ENCODE results near the gene EPS8.

Gene EPS8

DNA sequence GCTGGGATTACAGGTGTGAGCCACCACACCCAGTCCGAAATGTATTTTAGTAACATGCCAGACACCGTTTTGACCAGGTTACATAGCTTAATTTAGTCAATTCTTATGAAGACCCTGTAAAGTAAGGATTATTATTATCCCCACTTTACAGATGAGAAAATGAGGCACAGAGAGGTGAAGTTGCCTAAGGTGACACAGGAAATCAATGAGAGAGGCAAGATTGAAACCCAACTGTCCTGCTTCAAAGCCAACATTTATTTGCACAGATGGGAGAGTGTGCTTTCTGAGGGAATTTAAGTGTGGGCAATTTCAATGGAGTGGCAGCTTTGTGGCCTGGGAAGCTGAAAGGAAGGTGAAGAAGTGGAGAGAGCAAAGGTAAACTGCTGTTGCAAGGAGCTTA is 19.1 kb upstream of the EPS8 start:
- H3K4me2 ChIP-seq (ENCODE audit: low read depth, low read length) = no peak overlapping the region
- DNase-seq = no peak
- H2AFZ ChIP-seq (ENCODE audit: low read length) = no peak overlapping the region

DNA sequence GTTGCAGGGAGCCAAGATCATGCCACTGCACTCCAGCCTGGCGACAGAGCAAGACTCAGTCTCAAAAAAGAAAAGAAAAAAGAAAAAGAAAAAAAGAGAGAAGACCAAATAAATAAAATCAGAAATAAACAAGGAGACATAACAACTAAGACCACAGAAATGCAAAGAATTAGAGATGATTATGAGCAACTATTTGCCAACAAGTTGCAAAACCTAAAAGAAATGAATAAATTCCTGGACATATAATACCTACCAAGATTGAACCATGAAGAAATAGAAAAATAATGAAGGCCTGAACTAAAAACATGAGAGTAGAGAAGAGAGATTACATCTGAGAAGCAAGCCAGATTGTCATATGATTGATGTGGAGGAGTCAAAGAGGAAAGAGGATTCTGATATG is 17.6 kb upstream of the EPS8 start:
- no peak overlapping the region for H3K9ac ChIP-seq (ENCODE audit: low read length)
- no peak for TF ChIP-seq EZH2 (optimal IDR thresholded peaks at IDR 0.05; ENCODE audit: low read depth, low read length)
- TF ChIP-seq EZH2phosphoT487 (IDR thresholded peaks at IDR 0.05; ENCODE audit: low read length) = no peak
- TF ChIP-seq, protein P1, sequence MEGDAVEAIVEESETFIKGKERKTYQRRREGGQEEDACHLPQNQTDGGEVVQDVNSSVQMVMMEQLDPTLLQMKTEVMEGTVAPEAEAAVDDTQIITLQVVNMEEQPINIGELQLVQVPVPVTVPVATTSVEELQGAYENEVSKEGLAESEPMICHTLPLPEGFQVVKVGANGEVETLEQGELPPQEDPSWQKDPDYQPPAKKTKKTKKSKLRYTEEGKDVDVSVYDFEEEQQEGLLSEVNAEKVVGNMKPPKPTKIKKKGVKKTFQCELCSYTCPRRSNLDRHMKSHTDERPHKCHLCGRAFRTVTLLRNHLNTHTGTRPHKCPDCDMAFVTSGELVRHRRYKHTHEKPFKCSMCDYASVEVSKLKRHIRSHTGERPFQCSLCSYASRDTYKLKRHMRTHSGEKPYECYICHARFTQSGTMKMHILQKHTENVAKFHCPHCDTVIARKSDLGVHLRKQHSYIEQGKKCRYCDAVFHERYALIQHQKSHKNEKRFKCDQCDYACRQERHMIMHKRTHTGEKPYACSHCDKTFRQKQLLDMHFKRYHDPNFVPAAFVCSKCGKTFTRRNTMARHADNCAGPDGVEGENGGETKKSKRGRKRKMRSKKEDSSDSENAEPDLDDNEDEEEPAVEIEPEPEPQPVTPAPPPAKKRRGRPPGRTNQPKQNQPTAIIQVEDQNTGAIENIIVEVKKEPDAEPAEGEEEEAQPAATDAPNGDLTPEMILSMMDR (IDR thresholded peaks at IDR 0.05; ENCODE audit: low read length) = no peak
- H3K4me1 ChIP-seq (ENCODE audit: low read length) = no peaks in the 10 kb centered on the region
- H3K9me2 ChIP-seq (replicated peaks; ENCODE audit: insufficient read depth, low read length) = no peaks in the 10 kb centered on the region
- H3K4me2 ChIP-seq (ENCODE audit: low read depth, low read length) = no peak overlapping the region
- no peak overlapping the region for H2AFZ ChIP-seq (ENCODE audit: low read length)
- no peak for DNase-seq
- H3K27me3 ChIP-seq (replicated peaks; ENCODE audit: insufficient read depth, low read length) = no peaks in the 10 kb centered on the region
- no peak overlapping the region for H3K4me3 ChIP-seq (ENCODE audit: low read length)
- no peaks in the 10 kb centered on the region for H3F3A ChIP-seq (ENCODE audit: insufficient read depth, low read length)
- H3K9me3 ChIP-seq (replicated peaks; ENCODE audit: insufficient read depth, low read length) = no peaks in the 10 kb centered on the region
- no peaks in the 10 kb centered on the region for H3K79me2 ChIP-seq (ENCODE audit: low read length)
- no peak overlapping the region for H3K27ac ChIP-seq (ENCODE audit: low read length)
- no peaks in the 10 kb centered on the region for H3K36me3 ChIP-seq (replicated peaks; ENCODE audit: insufficient read depth, low read length)
- H4K20me1 ChIP-seq (ENCODE audit: insufficient read depth, low read length) = no peaks in the 10 kb centered on the region

More for the DNA sequence above, 19.1 kb upstream of the EPS8 start:
- H3K9me3 ChIP-seq (replicated peaks; ENCODE audit: insufficient read depth, low read length) = no peaks in the 10 kb centered on the region
- no peaks in the 10 kb centered on the region for H3K9me2 ChIP-seq (replicated peaks; ENCODE audit: insufficient read depth, low read length)
- H3K79me2 ChIP-seq (ENCODE audit: low read length) = no peaks in the 10 kb centered on the region
- no peak overlapping the region for H3K4me3 ChIP-seq (ENCODE audit: low read length)
- no peaks in the 10 kb centered on the region for H3K36me3 ChIP-seq (replicated peaks; ENCODE audit: insufficient read depth, low read length)
- no peak overlapping the region for H3K27ac ChIP-seq (ENCODE audit: low read length)
- TF ChIP-seq EZH2 (optimal IDR thresholded peaks at IDR 0.05; ENCODE audit: low read depth, low read length) (no peak), EZH2phosphoT487 (IDR thresholded peaks at IDR 0.05; ENCODE audit: low read length) (no peak)
- TF ChIP-seq, protein P1 (IDR thresholded peaks at IDR 0.05; ENCODE audit: low read length) = no peak
- H4K20me1 ChIP-seq (ENCODE audit: insufficient read depth, low read length) = no peaks in the 10 kb centered on the region
- H3K4me1 ChIP-seq (ENCODE audit: low read length) = no peaks in the 10 kb centered on the region
- H3K9ac ChIP-seq (ENCODE audit: low read length) = no peak overlapping the region
- H3K27me3 ChIP-seq (replicated peaks; ENCODE audit: insufficient read depth, low read length) = no peaks in the 10 kb centered on the region
- H3F3A ChIP-seq (ENCODE audit: insufficient read depth, low read length) = no peaks in the 10 kb centered on the region

DNA sequence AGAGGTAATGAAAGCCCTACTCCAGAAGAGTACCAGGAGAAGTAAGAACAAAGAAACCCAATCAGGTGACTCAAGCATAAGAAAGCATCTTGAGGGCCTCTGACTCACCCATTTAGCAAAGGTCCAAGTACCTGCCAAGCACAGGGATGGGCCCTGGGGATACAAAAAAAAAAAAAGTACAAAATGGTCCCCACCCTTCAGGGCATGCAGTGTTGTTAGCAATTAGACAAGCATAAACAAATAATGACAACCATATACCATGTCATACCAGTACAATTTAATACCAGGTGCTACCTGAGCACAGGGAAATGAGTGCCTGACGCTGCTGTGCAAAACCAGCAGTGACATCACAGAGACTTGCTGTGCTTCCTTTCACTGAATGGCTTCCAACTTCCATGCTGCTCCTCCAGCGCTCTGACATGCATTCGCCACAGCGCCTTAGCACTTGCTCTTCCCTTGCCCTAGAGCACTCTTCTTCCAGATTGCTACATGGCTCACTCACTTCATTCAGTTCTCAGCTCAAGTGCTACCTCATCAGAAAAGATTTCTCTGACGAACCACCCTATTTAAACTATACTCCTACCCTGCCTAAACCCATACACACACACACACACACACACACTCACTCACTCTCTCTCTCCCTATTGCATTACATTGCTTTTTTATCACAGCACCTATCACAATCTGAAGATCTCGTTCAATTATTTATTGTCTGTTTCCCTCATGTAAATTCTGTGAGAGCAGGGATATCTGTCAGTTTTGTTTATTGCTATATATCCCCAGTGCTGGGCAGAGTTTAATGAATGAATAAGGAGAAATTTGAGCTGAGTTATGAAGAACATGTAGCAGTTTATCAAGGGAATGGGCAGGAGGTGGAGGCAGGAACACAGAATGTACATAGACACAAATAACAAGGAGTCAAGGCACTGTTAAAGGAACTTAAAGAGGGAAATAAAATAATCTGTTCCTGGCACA is 12.9 kb upstream of the EPS8 start:
- Histone ChIP-seq H2AFZ (ENCODE audit: low read length) (no peak overlapping the region), H3K27ac (ENCODE audit: low read length) (no peak overlapping the region)
- no peak for TF ChIP-seq EZH2phosphoT487 (IDR thresholded peaks at IDR 0.05; ENCODE audit: low read length)
- no peak for TF ChIP-seq EZH2 (optimal IDR thresholded peaks at IDR 0.05; ENCODE audit: low read depth, low read length)
- TF ChIP-seq, protein P1 (IDR thresholded peaks at IDR 0.05; ENCODE audit: low read length) = no peak

More for the DNA sequence above, 12.9 kb upstream of the EPS8 start:
- Histone ChIP-seq H4K20me1 (ENCODE audit: insufficient read depth, low read length) (no peaks in the 10 kb centered on the region), H3K4me1 (ENCODE audit: low read length) (no peaks in the 10 kb centered on the region), H3K9ac (ENCODE audit: low read length) (no peak overlapping the region), H3K27me3 (replicated peaks; ENCODE audit: insufficient read depth, low read length) (no peaks in the 10 kb centered on the region), H3K9me2 (replicated peaks; ENCODE audit: insufficient read depth, low read length) (no peaks in the 10 kb centered on the region), H3K36me3 (replicated peaks; ENCODE audit: insufficient read depth, low read length) (no peaks in the 10 kb centered on the region), H3K4me3 (ENCODE audit: low read length) (no peak overlapping the region), H3K4me2 (ENCODE audit: low read depth, low read length) (no peak overlapping the region), H3K79me2 (ENCODE audit: low read length) (no peaks in the 10 kb centered on the region), H3K9me3 (replicated peaks; ENCODE audit: insufficient read depth, low read length) (no peaks in the 10 kb centered on the region), H3F3A (ENCODE audit: insufficient read depth, low read length) (no peaks in the 10 kb centered on the region)
- no peak for DNase-seq

Data from MM.1S (cell line).